Nephron progenitor cell (in vitro differentiated cells): Measurements from ENCODE around the gene CLIC1.

Source experiments
- DNase-seq: peaks from one replicate; pipeline ENCODE4 v3.0.0; 2021
- H3K27ac Mint-ChIP-seq: 2 replicates; pipeline ENCODE4 v1.8.0; 2021; ENCODE audit warnings: mild to moderate bottlenecking, moderate library complexity, mixed read lengths
- H3K27me3 Mint-ChIP-seq: 2 replicates; pipeline ENCODE4 v1.8.0; 2021; ENCODE audit warnings: mild to moderate bottlenecking, low read depth, mixed read lengths; ENCODE audit not compliant: poor library complexity
- H3K36me3 Mint-ChIP-seq: 2 replicates; pipeline ENCODE4 v1.8.0; 2021; ENCODE audit warnings: low read depth, mixed read lengths
- H3K4me1 Mint-ChIP-seq: 2 replicates; pipeline ENCODE4 v1.8.0; 2021; ENCODE audit warnings: mixed read lengths
- H3K4me3 Mint-ChIP-seq: 2 replicates; pipeline ENCODE4 v1.8.0; 2021; ENCODE audit warnings: mild to moderate bottlenecking, moderate library complexity, mixed read lengths
- H3K9me3 Mint-ChIP-seq: 2 replicates; pipeline ENCODE4 v1.8.0; 2021; ENCODE audit warnings: mild to moderate bottlenecking, moderate library complexity, mixed read lengths
- TF ChIP-seq, protein P1 (sequence below): fragments of 200-600 bp; sonication (generic); IDR thresholded peaks from 2 replicates; pipeline ENCODE4 v1.5.0; 2021; ENCODE audit warnings: antibody characterized with exemption

CLIC1 gene

DNA sequence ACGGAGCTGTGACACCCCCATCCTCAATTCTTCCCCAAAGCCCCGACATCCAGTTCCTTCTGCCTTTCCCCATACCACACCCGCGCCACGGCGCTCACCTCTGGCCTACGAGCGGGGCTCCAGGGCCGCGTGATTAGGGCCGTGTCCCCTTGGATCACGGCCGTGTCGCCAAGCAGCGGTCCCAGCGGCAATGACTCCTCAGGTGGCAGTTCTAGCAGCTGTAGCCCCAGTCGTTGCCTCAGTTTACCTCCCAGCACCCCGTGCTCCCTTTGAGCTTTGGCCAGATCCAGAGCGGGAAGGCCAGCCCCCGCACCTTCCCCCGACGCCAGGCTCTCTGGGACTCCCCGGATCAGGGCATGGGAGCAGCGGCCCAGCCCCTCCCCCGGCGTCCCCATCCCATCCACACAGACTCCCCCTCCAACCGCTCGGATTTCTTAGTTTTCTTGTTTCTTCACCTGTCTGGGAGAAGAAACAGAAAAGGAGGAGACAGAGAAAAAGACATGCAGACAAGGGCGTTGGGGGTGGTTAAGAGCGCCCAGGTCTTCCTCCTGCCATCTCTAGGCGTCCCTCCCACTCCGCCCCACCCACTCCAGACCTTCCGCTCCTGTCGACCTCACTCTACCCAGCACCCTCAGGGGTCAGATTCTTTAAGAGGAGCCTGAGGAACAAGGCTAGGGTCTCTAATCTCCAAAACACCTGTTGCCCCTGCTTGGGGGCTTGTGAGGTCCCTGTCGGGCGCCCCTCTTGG is 7.4 kb downstream of the CLIC1 start, which contains the start of gene DDAH2:
Gene DDAH2, minus strand, starts transcription at position 533 of the 748 bp plus-strand sequence. Its CDS starts 138 bp downstream, at position 395.
- peak; percentile 18 for DNase-seq

DNA sequence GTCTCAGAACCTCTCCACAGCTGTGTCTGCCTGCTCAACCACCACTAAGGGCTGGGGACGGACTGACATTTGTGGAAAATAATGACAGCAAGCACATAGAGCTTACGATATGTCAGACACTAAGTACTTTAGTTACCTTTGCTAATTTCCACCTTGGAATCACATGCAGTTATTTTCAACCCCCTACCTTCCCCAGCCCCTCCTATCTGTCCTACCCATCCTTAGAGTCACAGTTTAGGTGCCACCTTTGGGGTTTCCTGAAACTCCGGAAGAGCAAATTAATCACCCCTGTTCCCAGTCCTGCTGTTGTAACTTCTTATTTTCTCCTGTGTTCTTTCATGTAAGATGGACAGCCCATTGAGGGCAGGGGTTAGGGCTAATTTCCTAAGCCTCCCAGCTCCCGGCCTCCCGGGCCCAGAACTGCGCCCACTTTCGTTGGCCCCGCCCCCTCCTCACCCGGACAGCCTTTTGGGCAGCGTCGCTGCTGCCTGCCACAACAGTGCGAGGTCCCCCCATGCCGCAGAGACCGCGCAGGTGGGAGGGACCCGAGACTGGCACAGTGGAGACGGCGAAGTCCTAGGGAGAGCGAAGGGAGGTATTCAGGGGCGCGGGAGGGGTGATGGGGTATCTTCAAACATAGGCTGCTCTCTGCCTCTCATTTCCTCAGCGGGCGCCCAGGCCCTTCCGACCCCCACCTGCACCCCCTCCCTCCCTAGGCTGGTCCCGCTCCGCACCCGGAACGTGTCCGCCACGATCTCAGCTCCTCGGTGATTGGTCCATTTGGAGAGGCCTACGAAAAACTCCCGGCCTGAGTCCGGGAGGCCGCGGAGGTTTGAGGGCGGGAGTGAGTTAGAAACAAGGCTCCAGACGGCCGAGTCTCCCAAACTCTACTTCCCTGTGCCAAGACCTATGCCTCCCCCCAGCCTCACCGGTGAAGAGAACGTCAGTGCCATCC is 8.3 kb downstream of the CLIC1 start:
- Mint-ChIP-seq H3K4me3 (peak overlapping the region; percentile 97), H3K9me3 (no peaks in the 10 kb centered on the region), H3K27ac (no peak overlapping the region), H3K36me3 (peaks cover 67% of the 10 kb centered on the region), H3K4me1 (peaks cover 64% of the 10 kb centered on the region), H3K27me3 (no peaks in the 10 kb centered on the region)
- DNase-seq, result no peak
- TF ChIP-seq, protein P1, sequence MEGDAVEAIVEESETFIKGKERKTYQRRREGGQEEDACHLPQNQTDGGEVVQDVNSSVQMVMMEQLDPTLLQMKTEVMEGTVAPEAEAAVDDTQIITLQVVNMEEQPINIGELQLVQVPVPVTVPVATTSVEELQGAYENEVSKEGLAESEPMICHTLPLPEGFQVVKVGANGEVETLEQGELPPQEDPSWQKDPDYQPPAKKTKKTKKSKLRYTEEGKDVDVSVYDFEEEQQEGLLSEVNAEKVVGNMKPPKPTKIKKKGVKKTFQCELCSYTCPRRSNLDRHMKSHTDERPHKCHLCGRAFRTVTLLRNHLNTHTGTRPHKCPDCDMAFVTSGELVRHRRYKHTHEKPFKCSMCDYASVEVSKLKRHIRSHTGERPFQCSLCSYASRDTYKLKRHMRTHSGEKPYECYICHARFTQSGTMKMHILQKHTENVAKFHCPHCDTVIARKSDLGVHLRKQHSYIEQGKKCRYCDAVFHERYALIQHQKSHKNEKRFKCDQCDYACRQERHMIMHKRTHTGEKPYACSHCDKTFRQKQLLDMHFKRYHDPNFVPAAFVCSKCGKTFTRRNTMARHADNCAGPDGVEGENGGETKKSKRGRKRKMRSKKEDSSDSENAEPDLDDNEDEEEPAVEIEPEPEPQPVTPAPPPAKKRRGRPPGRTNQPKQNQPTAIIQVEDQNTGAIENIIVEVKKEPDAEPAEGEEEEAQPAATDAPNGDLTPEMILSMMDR, result no peak

More for the DNA sequence above, 7.4 kb downstream of the CLIC1 start, which contains the start of gene DDAH2:
- Mint-ChIP-seq H3K27me3 (no peaks in the 10 kb centered on the region), H3K4me1 (peaks cover 71% of the 10 kb centered on the region), H3K4me3 (peak within 1 kb of the TSS; percentile 97), H3K36me3 (peaks cover 75% of the 10 kb centered on the region), H3K27ac (peak within 1 kb of the TSS; percentile 98), H3K9me3 (no peaks in the 10 kb centered on the region)
- TF ChIP-seq, protein P1, result no peak

DNA sequence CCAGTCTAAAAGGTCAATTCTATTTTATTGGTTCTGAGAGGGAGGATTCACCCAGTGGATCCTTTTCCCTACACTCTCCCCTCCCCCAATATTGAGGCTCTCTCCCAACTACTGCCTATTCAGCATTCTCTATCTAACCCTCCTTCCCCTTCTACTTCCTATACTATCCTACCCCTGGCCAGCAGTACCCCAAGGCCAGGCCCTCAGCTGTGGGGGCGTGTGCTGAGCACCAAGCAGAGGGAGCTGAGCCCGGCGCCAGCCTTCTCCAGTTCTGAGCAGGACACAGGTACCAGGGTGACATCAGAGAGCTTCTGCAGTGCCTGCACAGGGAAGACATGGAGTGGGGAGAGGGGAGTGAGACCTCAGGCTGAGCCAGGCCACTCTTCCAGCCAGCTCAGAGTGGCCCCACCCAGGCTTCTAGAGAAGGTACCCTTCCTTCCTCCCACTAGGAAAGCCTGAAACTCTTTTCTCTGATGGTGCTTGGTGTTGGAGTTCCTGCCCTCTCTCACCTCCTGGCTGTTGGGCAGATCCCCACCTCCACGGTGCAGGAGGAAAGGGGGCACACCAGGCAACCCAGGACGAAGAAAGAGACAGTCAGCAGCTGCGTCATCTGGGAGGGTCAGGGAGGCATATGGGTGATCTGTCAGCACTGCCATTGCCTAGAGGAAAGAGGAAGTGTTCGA is 9.2 kb downstream of the CLIC1 start:
- Mint-ChIP-seq H3K4me3 (peak overlapping the region; percentile 69), H3K27ac (peak overlapping the region; percentile 70), H3K4me1 (peaks cover 61% of the 10 kb centered on the region), H3K27me3 (no peaks in the 10 kb centered on the region), H3K9me3 (no peaks in the 10 kb centered on the region), H3K36me3 (peaks cover 62% of the 10 kb centered on the region)
- no peak for DNase-seq
- TF ChIP-seq, protein P1, result no peak

DNA sequence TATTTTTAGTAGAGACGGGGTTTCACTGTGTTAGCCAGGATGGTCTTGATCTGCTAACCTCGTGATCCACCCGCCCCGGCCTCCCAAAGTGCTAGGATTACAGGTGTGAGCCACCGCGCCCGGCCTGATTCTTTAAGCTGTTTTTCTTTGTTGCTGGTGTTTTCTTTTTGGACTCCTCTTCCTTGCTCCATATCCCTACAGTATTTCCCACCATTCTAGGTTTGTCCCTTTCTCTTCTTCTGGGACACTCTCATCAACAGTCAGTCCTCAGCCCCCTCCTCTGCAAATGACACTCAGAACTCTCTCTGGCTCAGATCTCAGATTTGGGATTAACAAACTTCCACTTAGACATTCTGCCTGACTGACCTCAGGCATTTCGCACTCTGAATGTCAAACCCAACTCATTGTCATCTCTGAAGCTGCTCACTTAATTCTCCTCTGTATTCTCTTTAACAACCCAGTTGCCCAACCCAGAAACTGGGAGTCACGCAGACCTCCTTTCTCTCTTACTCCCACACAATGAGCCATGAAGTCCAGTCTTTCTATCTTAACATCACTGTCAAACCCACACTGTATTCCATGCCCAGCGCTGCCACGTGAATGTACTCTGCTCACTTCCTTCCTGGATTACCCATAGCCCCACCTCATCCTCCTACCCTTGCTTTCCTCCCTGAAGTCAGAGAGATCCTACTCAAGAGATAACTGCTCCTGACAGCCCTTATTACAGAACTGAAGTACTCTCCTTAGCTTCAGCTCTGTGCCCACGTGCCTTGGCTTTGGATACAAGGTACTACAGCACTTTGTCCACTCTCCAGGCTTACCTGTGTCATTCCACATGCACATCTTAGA is 10.6 kb downstream of the CLIC1 start:
- DNase-seq, result no peak
- TF ChIP-seq, protein P1, result no peak
- no peak overlapping the region for H3K4me3 Mint-ChIP-seq

More for the DNA sequence above, 10.6 kb downstream of the CLIC1 start:
- Mint-ChIP-seq H3K27ac (peak overlapping the region; percentile 41), H3K4me1 (peaks cover 48% of the 10 kb centered on the region), H3K27me3 (no peaks in the 10 kb centered on the region), H3K9me3 (no peaks in the 10 kb centered on the region), H3K36me3 (peaks cover 53% of the 10 kb centered on the region)
